Type B pancreatic cell (in vitro differentiated cells): ENCODE data around the gene SEC14L5. TPM values are rescaled to one million over a fixed set of nuclear protein-coding genes. Genes with fewer than 3 reads are reported as not detected.

Source experiments
- DNase-seq: peaks from one replicate; pipeline ENCODE4 v3.0.0; 2021; ENCODE audit warnings: mixed read lengths; ENCODE audit not compliant: unreplicated experiment; ENCODE audit errors: extremely low spot score
- H3K27ac Mint-ChIP-seq: 2 replicates; pipeline ENCODE4 v1.8.0; 2021; ENCODE audit warnings: mild to moderate bottlenecking, mixed read lengths
- H3K27me3 Mint-ChIP-seq: 2 replicates; pipeline ENCODE4 v1.8.0; 2021; ENCODE audit warnings: mixed read lengths
- H3K36me3 Mint-ChIP-seq: 2 replicates; pipeline ENCODE4 v1.8.0; 2021; ENCODE audit warnings: mixed read lengths
- H3K4me1 Mint-ChIP-seq: one replicate; pipeline ENCODE4 v1.8.0; 2021; ENCODE audit warnings: mixed read lengths; ENCODE audit not compliant: unreplicated experiment
- H3K4me3 Mint-ChIP-seq: 2 replicates; pipeline ENCODE4 v1.8.0; 2021; ENCODE audit warnings: mild to moderate bottlenecking, mixed read lengths
- H3K9me3 Mint-ChIP-seq: 2 replicates; pipeline ENCODE4 v1.8.0; 2021; ENCODE audit warnings: mixed read lengths
- total RNA-seq: library from RNA; stranded (reverse); gene quantifications from 2 replicates; pipeline ENCODE4 v1.2.1, GENCODE V29; 2021; ENCODE audit warnings: low replicate concordance
- TF ChIP-seq, protein P1 (sequence below): fragments of 200-600 bp; sonication (generic); conservative IDR thresholded peaks from 2 replicates; pipeline ENCODE4 v1.5.0; 2021; ENCODE audit warnings: antibody characterized with exemption, mild to moderate bottlenecking

Gene SEC14L5
- total RNA-seq, 1 donor from 2014 or later = 0.92 TPM

DNA sequence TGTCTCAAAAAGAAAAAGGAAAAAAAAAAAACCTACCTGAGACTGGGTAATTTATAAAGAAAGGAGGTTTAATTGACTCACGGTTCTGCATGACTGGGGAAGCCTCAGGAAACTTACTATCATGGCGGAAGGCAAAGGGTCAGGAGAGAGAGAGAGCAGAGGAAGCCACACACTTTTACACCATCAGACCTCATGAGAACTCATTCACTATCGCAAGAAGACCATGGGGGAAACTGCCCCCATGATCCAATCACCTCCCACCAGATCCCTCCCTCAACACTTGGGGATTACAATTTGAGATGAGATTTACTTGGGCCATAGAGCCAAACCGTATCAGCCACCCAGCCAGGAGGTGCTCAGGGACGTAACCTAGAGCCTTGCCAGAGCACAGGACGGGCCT is 54.8 kb downstream of the SEC14L5 start:
- H3K27ac Mint-ChIP-seq = no peak overlapping the region

GRCh38 chr16:5015351-5015750 is 57.2 kb downstream of the SEC14L5 start:
- Mint-ChIP-seq H3K27me3 (peaks cover 22% of the 10 kb centered on the region), H3K36me3 (no peaks in the 10 kb centered on the region), H3K9me3 (no peaks in the 10 kb centered on the region), H3K4me1 (no peaks in the 10 kb centered on the region), H3K27ac (no peak overlapping the region), H3K4me3 (no peak overlapping the region)
- TF ChIP-seq, protein P1, sequence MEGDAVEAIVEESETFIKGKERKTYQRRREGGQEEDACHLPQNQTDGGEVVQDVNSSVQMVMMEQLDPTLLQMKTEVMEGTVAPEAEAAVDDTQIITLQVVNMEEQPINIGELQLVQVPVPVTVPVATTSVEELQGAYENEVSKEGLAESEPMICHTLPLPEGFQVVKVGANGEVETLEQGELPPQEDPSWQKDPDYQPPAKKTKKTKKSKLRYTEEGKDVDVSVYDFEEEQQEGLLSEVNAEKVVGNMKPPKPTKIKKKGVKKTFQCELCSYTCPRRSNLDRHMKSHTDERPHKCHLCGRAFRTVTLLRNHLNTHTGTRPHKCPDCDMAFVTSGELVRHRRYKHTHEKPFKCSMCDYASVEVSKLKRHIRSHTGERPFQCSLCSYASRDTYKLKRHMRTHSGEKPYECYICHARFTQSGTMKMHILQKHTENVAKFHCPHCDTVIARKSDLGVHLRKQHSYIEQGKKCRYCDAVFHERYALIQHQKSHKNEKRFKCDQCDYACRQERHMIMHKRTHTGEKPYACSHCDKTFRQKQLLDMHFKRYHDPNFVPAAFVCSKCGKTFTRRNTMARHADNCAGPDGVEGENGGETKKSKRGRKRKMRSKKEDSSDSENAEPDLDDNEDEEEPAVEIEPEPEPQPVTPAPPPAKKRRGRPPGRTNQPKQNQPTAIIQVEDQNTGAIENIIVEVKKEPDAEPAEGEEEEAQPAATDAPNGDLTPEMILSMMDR = no peak
- DNase-seq = no peak

More for the DNA sequence above, 54.8 kb downstream of the SEC14L5 start:
- Mint-ChIP-seq H3K9me3 (no peaks in the 10 kb centered on the region), H3K36me3 (no peaks in the 10 kb centered on the region), H3K4me3 (no peak overlapping the region), H3K27me3 (peaks cover 29% of the 10 kb centered on the region), H3K4me1 (no peaks in the 10 kb centered on the region)
- DNase-seq = no peak
- TF ChIP-seq, protein P1 = no peak

- TF ChIP-seq, protein P1 = no peak
- H3K4me3 Mint-ChIP-seq = no peak overlapping the region
- no peaks in the 10 kb centered on the region for H3K9me3 Mint-ChIP-seq
- DNase-seq = no peak
- no peaks in the 10 kb centered on the region for H3K4me1 Mint-ChIP-seq
- H3K27me3 Mint-ChIP-seq = peaks cover 18% of the 10 kb centered on the region
- no peaks in the 10 kb centered on the region for H3K36me3 Mint-ChIP-seq
- no peak overlapping the region for H3K27ac Mint-ChIP-seq
Observed at GRCh38 chr16:5015887-5016286, 57.8 kb downstream of the SEC14L5 start.

DNA sequence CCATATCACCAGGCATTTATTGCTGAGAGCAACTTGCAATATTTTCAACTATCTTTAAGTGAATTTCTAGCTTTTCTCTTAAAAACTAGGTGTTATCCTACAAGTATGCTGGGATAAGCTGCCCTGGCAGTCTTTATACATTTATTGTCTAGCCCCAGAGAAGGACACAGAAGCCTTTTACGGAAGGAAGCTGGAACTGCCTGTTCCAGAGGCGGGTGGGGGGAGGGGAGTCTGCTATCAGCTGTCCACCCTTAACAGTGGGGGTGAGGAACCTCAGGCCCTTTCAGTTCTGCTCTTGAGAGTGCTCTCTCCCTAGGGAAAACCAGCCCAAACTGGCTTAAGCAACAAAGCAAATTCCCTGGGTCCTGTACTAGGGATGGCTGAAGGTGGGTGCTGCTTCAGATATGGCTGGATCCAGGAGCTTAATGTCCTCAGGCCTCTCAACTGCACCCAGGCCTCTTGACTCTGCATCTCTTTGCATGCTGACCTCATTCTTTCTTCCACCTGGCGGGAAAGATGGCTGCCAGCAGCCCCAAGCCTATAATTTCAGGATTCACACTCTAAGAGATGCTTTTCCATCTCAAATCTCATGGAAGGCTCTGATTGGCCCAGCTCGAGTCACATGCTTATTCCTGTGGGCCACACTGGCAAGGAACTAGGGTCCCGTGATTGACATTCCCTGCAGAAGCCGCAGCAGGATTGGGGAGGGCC is 59.0 kb downstream of the SEC14L5 start:
- no peaks in the 10 kb centered on the region for H3K36me3 Mint-ChIP-seq
- TF ChIP-seq, protein P1 = no peak
- peaks cover 11% of the 10 kb centered on the region for H3K27me3 Mint-ChIP-seq
- no peak overlapping the region for H3K27ac Mint-ChIP-seq
- no peak for DNase-seq
- H3K9me3 Mint-ChIP-seq = no peaks in the 10 kb centered on the region
- no peaks in the 10 kb centered on the region for H3K4me1 Mint-ChIP-seq
- no peak overlapping the region for H3K4me3 Mint-ChIP-seq

DNA sequence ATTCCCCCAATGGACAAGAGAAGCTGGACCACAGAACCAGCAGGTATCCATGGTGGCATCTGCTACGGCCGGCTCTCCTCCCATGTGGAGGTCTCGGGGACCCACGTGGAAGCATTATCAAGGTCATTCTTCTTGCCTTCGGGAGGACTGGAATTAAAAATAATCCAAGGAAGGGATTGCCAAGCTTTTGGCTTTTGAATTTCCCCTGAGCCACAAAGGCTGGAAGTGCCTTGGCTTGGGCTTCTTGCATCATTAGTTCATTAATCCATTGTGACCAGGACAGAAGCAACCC is 59.5 kb downstream of the SEC14L5 start:
- Mint-ChIP-seq H3K36me3 (no peaks in the 10 kb centered on the region), H3K4me3 (no peak overlapping the region), H3K27me3 (peaks cover 9% of the 10 kb centered on the region), H3K27ac (no peak overlapping the region), H3K4me1 (no peaks in the 10 kb centered on the region), H3K9me3 (no peaks in the 10 kb centered on the region)
- TF ChIP-seq, protein P1 = no peak
- DNase-seq = no peak

DNA sequence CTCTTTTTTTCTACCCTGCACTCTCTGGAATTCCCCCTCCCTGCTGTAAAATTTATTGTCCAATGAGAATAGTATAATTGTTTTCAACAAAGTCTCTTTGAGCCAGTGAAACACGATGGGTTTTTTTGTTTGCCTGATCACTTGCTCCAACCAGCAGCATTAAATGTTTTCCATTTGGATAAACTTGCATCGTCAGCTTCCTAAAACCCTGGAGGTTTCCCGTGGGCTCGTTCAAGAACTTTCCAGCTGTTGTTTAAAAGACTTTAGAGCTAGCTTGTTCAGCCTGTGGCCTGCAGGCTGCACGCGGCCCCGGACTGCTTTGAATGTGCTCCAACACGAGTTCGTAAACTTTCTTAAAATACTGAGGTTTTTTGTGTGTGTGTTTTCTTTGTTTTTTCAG is 60.7 kb downstream of the SEC14L5 start:
- Mint-ChIP-seq H3K9me3 (no peaks in the 10 kb centered on the region), H3K27me3 (peaks cover 9% of the 10 kb centered on the region), H3K4me3 (no peak overlapping the region), H3K36me3 (no peaks in the 10 kb centered on the region), H3K4me1 (no peaks in the 10 kb centered on the region), H3K27ac (no peak overlapping the region)
- TF ChIP-seq, protein P1 = no peak
- DNase-seq = no peak
